Uterus (tissue), 4 donors: ENCODE data around the gene DYNLT1. TPM values are rescaled to one million over a fixed set of nuclear protein-coding genes. Genes with fewer than 3 reads are reported as not detected.

Source experiments
- DNase-seq, 2 donors: peaks; one replicate each; pipeline ENCODE4 v3.0.0-alpha.2; 2019 to 2020
- H3K27ac ChIP-seq, 2 donors: fragments of 200-600 bp; sonication (generic); 1 replicate in 1 of 2; 2 replicates in 1 of 2; pipeline ENCODE4 v1.5.1; 2016 to 2018
- H3K27me3 ChIP-seq, 2 donors: fragments of 200-600 bp; sonication (generic); one replicate each; pipeline ENCODE4 v1.5.1; 2018 to 2019; ENCODE audit warnings: control low read depth in 1 of 2
- H3K36me3 ChIP-seq, 2 donors: fragments of 200-600 bp; sonication (generic); one replicate each; pipeline ENCODE4 v1.5.1; 2019; ENCODE audit warnings: control low read depth in 1 of 2
- H3K4me1 ChIP-seq, 2 donors: fragments of 200-600 bp; sonication (generic); one replicate each; pipeline ENCODE4 v1.5.1; 2018 to 2019; ENCODE audit warnings: control low read depth in 1 of 2
- H3K4me3 ChIP-seq, 2 donors: fragments of 200-600 bp; sonication (generic); 1 replicate in 1 of 2; 2 replicates in 1 of 2; pipeline ENCODE4 v1.5.1; 2018 to 2019; ENCODE audit warnings: mild to moderate bottlenecking in 1 of 2
- H3K9me3 ChIP-seq, 2 donors: fragments of 200-600 bp; sonication (generic); one replicate each; pipeline ENCODE4 v1.5.1; 2019; ENCODE audit warnings: control low read depth in 1 of 2
- CTCF ChIP-seq, 4 experiments: fragments of 200-600 bp in 2 of 4; fragments of 450-650 bp in 2 of 4; sonication (generic) in 2 of 4; IDR thresholded peaks; one replicate each; pipeline ENCODE4 v1.5.1; 2016 to 2019; ENCODE audit warnings: antibody characterized with exemption in 4 of 4, mild to moderate bottlenecking in 2 of 4, moderate library complexity in 1 of 4
- POLR2A ChIP-seq, 2 donors: fragments of 450-650 bp; IDR thresholded peaks; one replicate each; pipeline ENCODE4 v1.6.1; 2016; ENCODE audit warnings: antibody characterized with exemption in 2 of 2, mild to moderate bottlenecking in 1 of 2, moderate library complexity in 1 of 2
- intact Hi-C: fragments of 100-400 bp; cut with DNase I; formaldehyde crosslinking; loops from one replicate; pipeline ENCODE4 v1.15.1; 2023; ENCODE audit warnings: low total_unique reads
- microRNA-seq: library from miRNA; unstranded; fragments of <30 nt; microRNA quantifications from one replicate; pipeline ENCODE4, GENCODE V29; 2016; ENCODE audit warnings: borderline microRNAs expressed, borderline replicate concordance
- small RNA-seq: library from RNA; depleted of rRNA; stranded (forward); fragments of <200 nt; gene quantifications from one replicate; pipeline ENCODE3, GENCODE V24; 2016
- total RNA-seq, 4 donors: library from RNA; depleted of rRNA in 3 of 4; stranded (reverse); fragments of >200 nt in 3 of 4; gene quantifications; one replicate each; pipeline versions ENCODE4 v1.1.0 to v1.2.4, GENCODE V29; 2014 to 2023
- donor health status: DM: yes; HTN: yes; CAD: no.

Gene DYNLT1
- total RNA-seq, 4 donors from 2014 or later, result 68.2 to 134 (median 114) TPM

- no peaks in the 10 kb centered on the region for H3K27me3 ChIP-seq
- no peak for TF ChIP-seq CTCF (IDR thresholded peaks at IDR 0.05)
- no peak for TF ChIP-seq POLR2A (IDR thresholded peaks at IDR 0.05)
- no peaks in the 10 kb centered on the region for H3K9me3 ChIP-seq
- no peaks in the 10 kb centered on the region for H3K36me3 ChIP-seq
- no peaks in the 10 kb centered on the region for H3K4me1 ChIP-seq
- H3K27ac ChIP-seq, result no peak overlapping the region
- no peak overlapping the region for H3K4me3 ChIP-seq
- no peak for DNase-seq
- intact Hi-C loops, result no loop called here
These were observed 57.9 kb downstream of the DYNLT1 start for GRCh38 chr6:158586652-158587051.

Small RNA genes lying within 50 kb of the gene (microRNA-seq; reads per million reads assigned to microRNA genes)
- not detected for gene MIR7161

Small RNA genes lying within 50 kb of the gene (small RNA-seq; reads per million reads assigned to genes)
- not detected for gene MIR7161

Other genes starting within 250 kb of the DYNLT1 start
- gene TMEM181, start 84.7 kb downstream of the DYNLT1 start, total RNA-seq, result 10 to 100 TPM; 17.6 to 36.6 (median 28.8) TPM
- 10 to 100 TPM in 1 of 4 donors, 1 to 10 TPM in 2, under 1 TPM in 1; 0.51 to 12.4 (median 3.3) TPM for gene SYTL3, start 5.3 kb upstream of the DYNLT1 start, total RNA-seq
- 10 to 100 TPM; 27.4 to 94.0 (median 59.3) TPM for gene EZR, start 174.6 kb upstream of the DYNLT1 start, total RNA-seq